Esophagus muscularis mucosa (tissue), 4 donors: ENCODE results near the gene FBXO8.

Source experiments
- CTCF ChIP-seq, 3 experiments: fragments of 200-600 bp in 2 of 3; fragments of 450-650 bp in 1 of 3; sonication (generic) in 2 of 3; IDR thresholded peaks; one replicate each; pipeline ENCODE4 v1.5.1; 2017 to 2019; ENCODE audit warnings: antibody characterized with exemption in 3 of 3, mild to moderate bottlenecking in 2 of 3, moderate library complexity in 1 of 3
- EP300 ChIP-seq: sonication (generic); formaldehyde crosslinking; IDR thresholded peaks from one replicate; pipeline ENCODE4 v1.6.1; 2017; ENCODE audit warnings: antibody characterized with exemption
- POLR2A ChIP-seq: fragments of 450-650 bp; IDR thresholded peaks from one replicate; pipeline ENCODE4 v1.6.1; 2017; ENCODE audit warnings: antibody characterized with exemption, moderate library complexity, mild to moderate bottlenecking, low read depth

GRCh38 chr4:174193438-174194374 is 89.8 kb downstream of the FBXO8 start:
- TF ChIP-seq CTCF (IDR thresholded peaks at IDR 0.05) = no peak
- no peak for TF ChIP-seq POLR2A
- no peak for TF ChIP-seq EP300
